GM18951 (cell line): ENCODE results near the gene TTLL11.

Experiments used
- POLR2A ChIP-seq: IDR thresholded peaks from 4 replicates; pipeline ENCODE4 v1.6.1; 2011; ENCODE audit warnings: mild to moderate bottlenecking; ENCODE audit not compliant: insufficient read length, insufficient read depth; ENCODE audit errors: extremely low read depth
- in situ Hi-C: fragments of 300-500 bp; cut with MboI; formaldehyde crosslinking; loops from one replicate; pipeline ENCODE4 v1.12.0; 2022; ENCODE audit warnings: low sequenced_read_pairs, mixed read lengths, inconsistent platforms; ENCODE audit not compliant: unreplicated experiment

The TTLL11 gene

DNA sequence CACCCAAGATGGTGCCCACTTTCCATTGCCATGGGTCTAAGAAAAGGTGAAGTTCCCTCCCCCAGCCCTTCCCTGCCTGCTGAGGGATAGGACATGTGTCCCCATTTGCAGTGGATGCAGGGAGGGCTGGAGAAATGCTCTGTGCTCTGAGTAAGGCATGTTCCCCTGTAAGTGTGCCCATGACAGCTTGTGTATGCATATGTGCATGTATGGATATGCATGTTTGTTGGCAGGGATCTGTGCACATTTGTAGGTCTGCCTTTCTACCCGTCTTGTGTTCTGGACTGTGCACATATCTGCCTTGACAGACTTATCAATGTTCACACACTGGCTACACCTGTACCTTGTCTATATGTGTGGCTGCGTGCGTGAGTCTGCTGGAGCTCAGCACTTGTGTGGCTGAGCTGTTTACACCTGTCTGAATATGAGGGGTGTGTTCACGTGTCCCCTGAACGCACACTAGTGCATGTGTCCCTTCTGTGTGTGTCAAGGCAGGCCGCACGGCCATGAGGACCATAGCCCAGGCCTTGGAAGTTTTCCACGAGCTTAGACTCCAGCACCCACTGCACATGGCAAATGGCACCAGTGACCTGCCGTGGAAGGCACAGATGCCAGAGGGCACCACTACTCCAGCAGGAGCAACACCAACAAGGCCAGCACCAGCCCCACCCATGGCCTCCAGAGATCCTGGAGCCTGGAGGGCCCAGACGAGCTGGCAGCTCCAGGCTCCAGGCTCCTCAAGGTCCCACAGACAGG, 27.4 kb upstream of the TTLL11 start:
- TF ChIP-seq POLR2A = no peak
- in situ Hi-C loops = loop anchor here (5.0 to 25.0 kb wide), 3 partner anchors 227 to 692 kb away; partner anchors contain the start of gene OR1K1

DNA sequence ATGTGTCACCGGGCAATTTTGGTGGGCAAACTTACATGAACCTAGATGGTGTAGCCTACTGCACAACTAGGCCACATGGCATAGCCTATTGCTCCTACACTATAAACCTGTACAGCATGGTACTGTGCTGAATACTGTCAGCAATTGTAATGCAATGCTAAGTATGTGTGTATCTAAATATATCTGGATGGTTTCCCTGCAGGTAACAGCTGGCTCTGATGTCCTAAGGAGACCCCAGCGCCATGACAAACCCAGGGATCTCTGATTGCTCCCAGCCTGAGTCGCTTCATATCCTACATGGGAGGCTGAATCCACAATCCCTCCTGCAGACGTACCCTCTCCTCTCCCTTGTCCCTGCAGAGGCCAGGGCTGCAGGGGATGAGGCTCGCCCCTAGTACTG, 26.6 kb upstream of the TTLL11 start:
- in situ Hi-C loops = loop anchor here (5.0 to 25.0 kb wide), 3 partner anchors 228 to 693 kb away; partner anchors contain the start of gene OR1K1
- TF ChIP-seq POLR2A = no peak

DNA sequence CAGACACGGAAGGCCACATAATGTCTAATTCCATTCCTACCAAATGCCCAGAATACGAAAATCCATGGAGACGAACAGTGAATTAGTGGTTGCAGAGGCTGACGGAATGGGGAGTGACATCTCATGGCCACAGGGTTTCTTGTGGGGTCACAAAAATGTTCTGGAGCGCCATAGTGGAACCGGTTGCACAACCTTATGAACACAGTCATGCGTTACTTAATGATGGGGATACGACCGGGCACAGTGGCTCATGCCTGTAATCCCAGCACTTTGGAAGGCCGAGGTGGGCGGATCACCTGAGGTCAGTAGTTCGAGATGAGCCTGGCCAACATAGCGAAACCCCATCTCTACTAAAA, 26.0 kb upstream of the TTLL11 start:
- in situ Hi-C loops = loop anchor here (25.0 kb wide), 1 partner anchor 693 kb away; the partner anchor contains the start of gene OR1K1
- no peak for TF ChIP-seq POLR2A

DNA sequence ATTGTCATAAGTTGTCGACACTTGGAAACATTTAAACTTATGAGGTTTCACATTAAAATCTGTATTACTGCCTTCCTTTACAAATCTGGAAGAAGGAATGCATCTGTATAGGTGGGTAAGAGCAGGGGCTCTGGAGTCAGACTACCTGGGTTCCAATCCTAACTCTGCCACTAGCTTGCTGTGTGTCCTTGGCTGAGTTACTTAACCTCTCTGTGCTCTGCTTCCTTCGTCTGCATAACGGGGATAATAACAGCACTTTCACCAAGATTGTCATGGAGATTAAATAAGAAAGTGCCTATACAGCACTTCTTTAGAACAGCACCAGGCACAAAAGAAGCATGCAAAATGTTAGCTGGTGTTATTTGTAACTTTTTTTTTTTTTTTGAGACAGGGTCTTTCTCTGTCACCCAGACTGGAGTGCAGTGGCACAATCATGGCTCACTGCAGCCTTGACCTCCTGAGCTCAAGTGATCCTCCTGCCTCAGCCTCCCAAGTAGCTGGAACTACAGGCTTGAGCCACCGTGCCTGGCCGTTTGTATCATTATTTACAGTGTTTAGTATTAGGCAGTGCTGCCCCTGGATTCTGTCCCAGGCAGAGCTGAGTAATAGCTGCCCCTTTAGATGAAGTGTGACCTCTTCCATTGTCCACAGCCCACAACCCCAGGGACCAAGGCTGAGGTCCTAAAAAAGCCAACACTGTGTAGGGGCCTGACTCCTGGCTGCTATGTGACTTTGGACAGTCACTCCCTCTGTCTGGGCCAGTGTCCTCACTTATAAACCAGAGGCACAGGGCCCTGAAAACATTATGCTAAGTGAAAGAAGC, 25.4 kb upstream of the TTLL11 start:
- in situ Hi-C loops = loop anchor here (25.0 kb wide), 1 partner anchor 694 kb away; the partner anchor contains the start of gene OR1K1
- TF ChIP-seq POLR2A = no peak

DNA sequence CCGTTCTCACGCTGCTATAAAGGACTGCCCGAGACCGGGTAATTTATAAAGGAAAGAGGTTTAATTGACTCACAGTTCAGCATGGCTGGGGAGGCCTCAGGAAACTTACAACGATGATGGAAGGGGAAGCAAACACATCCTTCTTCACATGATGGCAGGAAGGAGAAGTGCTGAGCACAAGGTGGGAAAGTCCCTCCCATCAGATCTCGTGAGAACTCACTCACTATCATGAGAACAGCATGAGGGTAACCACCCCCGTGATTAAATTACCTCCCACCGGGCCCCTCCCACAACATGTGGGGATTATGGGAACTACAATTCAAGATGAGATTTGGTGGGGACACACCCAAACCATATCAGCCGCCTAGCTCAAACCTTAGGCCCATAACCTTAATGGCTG, 24.1 kb upstream of the TTLL11 start:
- in situ Hi-C loops = loop anchor here (25.0 kb wide), 1 partner anchor 695 kb away; the partner anchor contains the start of gene OR1K1

DNA sequence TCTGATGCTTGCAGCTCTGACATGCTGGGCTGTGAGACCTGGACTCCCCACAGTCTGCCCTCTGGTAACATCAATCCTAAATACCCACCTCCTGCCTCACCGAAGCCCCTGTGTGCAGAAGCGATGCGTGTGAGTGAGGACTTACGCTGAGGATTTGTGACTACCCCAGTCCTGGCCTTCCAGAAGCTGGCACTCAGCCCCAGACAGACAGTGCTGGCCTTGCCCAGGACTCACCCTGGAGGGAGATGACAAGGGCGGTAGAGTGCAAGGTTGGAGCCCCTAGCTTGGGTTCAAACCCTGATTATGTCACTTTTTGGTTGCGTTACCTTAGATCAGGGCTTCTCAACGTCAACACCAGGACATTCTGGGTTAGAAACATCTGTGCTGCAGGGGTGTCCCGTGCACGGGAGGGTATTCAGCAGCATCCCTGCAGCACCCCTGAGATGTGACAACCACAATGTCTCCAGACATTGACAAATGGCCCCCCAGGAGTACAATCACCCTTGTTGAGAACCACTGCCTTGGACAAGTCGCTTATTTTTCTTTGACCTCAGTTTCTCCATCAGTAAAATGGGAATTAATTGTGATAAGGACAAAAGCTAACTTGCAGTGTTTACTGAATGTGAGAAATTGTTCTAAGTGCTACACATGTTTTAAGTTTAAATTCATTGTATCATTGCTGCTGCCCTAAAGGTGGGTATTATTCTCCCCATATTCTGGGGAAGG, 23.5 kb upstream of the TTLL11 start:
- in situ Hi-C loops = loop anchor here (25.0 kb wide), 1 partner anchor 696 kb away; the partner anchor contains the start of gene OR1K1
- no peak for TF ChIP-seq POLR2A

DNA sequence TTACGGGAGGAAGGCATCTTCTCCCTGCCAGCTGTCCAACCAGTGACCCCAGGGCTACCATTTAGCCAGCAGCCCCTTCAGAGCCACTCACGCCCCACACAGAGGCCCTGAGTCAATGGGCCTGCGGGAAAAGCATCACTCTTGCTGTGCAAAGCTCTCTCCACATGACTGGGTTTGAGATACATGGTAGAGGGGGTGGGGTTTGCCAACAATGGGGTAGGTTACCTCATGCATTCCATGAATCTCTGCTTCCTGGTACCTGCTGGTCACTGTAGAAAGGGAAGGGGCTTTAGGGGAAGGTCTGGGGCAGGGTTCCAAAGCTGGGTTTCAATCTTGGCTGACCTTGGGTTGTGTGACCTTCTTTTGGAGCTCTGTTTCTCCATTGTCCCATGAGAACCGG, 22.9 kb upstream of the TTLL11 start:
- in situ Hi-C loops = loop anchor here (25.0 kb wide), 1 partner anchor 696 kb away; the partner anchor contains the start of gene OR1K1
- no peak for TF ChIP-seq POLR2A

DNA sequence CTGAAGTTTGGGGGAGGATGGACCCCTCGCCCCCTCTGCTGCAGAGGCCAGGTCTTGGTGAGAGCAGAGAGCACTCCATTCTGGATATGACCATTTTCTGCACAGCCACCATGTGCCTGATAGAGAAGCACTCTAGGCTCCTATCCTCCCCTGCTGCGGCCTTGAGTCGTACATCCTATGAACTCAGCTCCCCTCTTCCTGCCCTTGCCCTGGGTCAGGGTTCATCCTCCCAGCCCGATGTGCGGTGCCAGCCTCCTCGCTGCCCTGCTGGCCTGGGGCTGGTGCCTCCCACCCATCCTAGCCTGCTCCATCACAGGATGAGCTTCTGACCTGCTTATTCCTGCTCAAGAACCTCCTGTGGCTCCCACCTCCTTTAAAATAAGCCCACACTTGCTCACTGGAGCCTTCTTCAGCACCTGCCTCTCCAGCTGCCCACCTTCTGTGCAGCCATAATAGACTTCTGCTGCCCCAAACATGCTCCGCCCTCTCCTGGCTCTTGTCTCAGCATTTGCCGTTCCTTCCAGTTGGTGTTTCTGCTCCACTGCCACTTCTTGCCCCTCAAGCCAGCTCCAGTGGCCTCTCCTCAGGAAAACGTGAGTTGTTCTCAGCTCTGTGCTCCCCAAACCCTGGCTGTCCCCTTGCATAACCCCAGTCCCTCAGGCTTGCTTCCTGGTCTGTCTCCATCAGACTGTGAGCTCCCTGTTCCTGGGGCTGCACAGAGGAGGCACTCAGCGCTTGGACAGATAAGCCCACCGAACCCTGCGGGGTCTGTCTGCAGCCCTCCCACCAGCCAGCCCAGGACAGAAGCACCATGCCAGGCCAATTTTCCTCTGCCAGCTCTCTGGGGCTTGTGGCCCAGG, 22.3 kb upstream of the TTLL11 start:
- in situ Hi-C loops = loop anchor here (25.0 kb wide), 1 partner anchor 697 kb away; the partner anchor contains the start of gene OR1K1
- TF ChIP-seq POLR2A = no peak

DNA sequence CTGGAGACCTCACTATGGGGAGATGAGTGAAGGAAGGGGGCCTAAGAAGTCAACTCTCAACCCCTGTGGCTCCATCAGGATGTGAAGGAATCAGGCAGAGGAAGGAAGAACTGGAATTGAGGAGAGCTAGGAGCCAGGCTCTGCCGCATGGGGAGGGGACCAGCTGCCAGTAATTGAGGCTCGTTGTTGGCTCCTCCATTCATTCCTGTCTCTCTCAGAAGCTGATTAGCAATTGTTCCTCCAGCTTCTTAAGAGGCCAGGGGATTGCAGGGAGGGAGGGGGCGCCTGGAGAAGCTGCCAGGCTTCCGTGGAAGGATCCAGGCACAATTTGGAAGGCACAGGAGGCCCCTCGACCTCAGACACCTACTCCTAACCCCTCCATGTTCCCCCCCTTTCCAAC, 20.5 kb upstream of the TTLL11 start:
- in situ Hi-C loops = loop anchor here (25.0 kb wide), 1 partner anchor 699 kb away; the partner anchor contains the start of gene OR1K1
- TF ChIP-seq POLR2A = no peak

DNA sequence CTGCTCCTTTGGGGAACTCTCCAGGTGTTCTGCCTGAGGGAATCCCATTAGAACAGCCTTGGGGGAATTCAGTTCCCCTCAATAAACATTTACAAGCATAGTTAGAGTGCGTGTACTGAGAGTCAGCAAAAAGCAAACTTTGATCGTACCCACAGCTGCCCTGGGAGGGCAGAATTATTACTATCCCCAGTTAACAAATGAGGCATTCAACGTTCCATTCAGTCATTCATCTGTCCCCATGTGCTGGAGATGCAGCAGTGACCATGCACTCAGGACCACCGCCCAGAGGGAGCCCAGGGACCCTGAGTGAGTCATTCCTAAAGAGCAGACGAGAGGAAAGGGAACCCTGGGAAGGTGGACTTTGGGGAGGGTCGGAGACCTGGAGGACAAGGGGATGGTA, 19.1 kb upstream of the TTLL11 start:
- in situ Hi-C loops = loop anchor here (25.0 kb wide), 1 partner anchor 700 kb away; the partner anchor contains the start of gene OR1K1
- TF ChIP-seq POLR2A = no peak

DNA sequence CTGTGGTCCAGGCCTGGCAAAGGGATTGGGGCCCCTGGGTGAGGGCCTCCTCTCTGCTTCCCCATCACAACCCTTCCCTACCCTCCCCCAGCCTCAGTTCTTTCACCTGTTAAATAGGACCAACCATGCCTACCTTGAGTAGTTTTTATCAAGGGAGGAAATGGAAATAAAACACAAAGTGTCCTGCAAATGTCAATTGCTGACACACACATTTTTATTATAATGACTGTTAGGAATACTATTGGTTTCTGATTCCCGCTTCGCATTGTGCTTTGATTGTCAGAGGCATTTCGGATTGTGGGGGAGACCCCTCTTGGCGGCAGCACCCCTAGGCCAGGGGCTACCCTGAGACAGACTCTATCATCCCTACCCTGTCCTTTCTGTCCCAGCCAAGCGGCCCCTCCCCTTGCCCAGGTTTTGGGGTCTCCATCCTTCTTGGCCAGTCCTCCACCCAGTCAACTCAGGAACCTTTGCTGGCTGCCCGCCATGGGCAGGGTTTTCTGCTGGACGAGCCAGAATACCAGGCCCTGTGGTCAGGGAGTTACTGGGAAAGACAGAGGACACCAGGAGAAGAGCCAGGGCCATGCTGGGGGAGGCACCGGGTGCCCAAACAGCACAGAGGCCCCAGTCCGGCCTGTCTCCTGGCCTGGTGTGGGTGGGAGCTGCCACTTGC, 18.4 kb upstream of the TTLL11 start:
- TF ChIP-seq POLR2A = no peak

More for the DNA sequence above, 18.4 kb upstream of the TTLL11 start:
- in situ Hi-C loops = loop anchor here (25.0 kb wide), 1 partner anchor 701 kb away; the partner anchor contains the start of gene OR1K1
